Tibial artery (tissue), 4 donors: Measurements from ENCODE around the gene ARL15.
"Not testable (repeated sequence)": the region's sequence is repeated elsewhere in the genome, so short reads cannot be mapped to it uniquely, and the experiment has no call there.

Experiments used
- DNase-seq, 2 donors: peaks; one replicate each; pipeline ENCODE4 v3.0.0-alpha.2; 2019
- H3K27ac ChIP-seq, 2 donors: fragments of 200-600 bp; sonication (generic) in 1 of 2; 1 replicate in 1 of 2; 2 replicates in 1 of 2; pipeline ENCODE4 v1.5.1; 2018 to 2019; ENCODE audit warnings: mild to moderate bottlenecking in 1 of 2
- H3K27me3 ChIP-seq, 2 donors: fragments of 200-600 bp; sonication (generic) in 1 of 2; one replicate each; pipeline versions ENCODE4 v1.5.1 to v1.6.0; 2016 to 2019
- H3K36me3 ChIP-seq, 3 donors: fragments of 200-600 bp; sonication (generic) in 2 of 3; one replicate each; pipeline ENCODE4 v1.5.1; 2016 to 2019; ENCODE audit warnings: mild to moderate bottlenecking in 2 of 3
- H3K4me1 ChIP-seq, 4 donors: fragments of 200-600 bp; sonication (generic) in 2 of 4; 1 replicate in 3 of 4; 2 replicates in 1 of 4; pipeline ENCODE4 v1.5.1; 2016 to 2019
- H3K4me3 ChIP-seq, 2 donors: fragments of 200-600 bp; sonication (generic) in 1 of 2; 1 replicate in 1 of 2; 2 replicates in 1 of 2; pipeline ENCODE4 v1.5.1; 2018 to 2019; ENCODE audit warnings: mild to moderate bottlenecking in 2 of 2
- H3K9me3 ChIP-seq, 3 donors: fragments of 200-600 bp; sonication (generic) in 1 of 3; one replicate each; pipeline ENCODE4 v1.5.1; 2016 to 2019
- CTCF ChIP-seq, 2 experiments: fragments of 200-600 bp in 1 of 2; fragments of 450-650 bp in 1 of 2; IDR thresholded peaks; one replicate each; pipeline ENCODE4 v1.5.1; 2017 to 2019; ENCODE audit warnings: antibody characterized with exemption in 2 of 2, mild to moderate bottlenecking in 1 of 2, moderate library complexity in 1 of 2
- intact Hi-C: fragments of 100-400 bp; cut with DNase I; formaldehyde crosslinking; loops from one replicate; pipeline ENCODE4 v1.15.0; 2023; ENCODE audit warnings: low total_unique reads

Gene ARL15

GRCh38 chr5:53858700-53859456, 451.5 kb downstream of the ARL15 start:
- peaks cover 0 to 11% (median 8%) of the 10 kb centered on the region in 3 donors for H3K9me3 ChIP-seq
- no peaks in the 10 kb centered on the region for H3K36me3 ChIP-seq
- no peak for TF ChIP-seq CTCF (IDR thresholded peaks at IDR 0.05)
- DNase-seq = no peak
- H3K27me3 ChIP-seq = no peaks in the 10 kb centered on the region
- H3K27ac ChIP-seq = no peak overlapping the region
- no peak overlapping the region for H3K4me3 ChIP-seq
- intact Hi-C loops = no loop called here
- no peaks in the 10 kb centered on the region for H3K4me1 ChIP-seq

- Histone ChIP-seq H3K9me3 (peaks cover 0 to 14% (median 14%) of the 10 kb centered on the region in 3 donors), H3K36me3 (no peaks in the 10 kb centered on the region), H3K4me3 (no peak overlapping the region), H3K27ac (no peak overlapping the region), H3K4me1 (no peaks in the 10 kb centered on the region), H3K27me3 (no peaks in the 10 kb centered on the region)
- no peak for DNase-seq
- intact Hi-C loops = no loop called here
- no peak for TF ChIP-seq CTCF (IDR thresholded peaks at IDR 0.05)
These were observed 453.9 kb downstream of the ARL15 start for GRCh38 chr5:53856506-53856905.

- H3K4me3 ChIP-seq, intact Hi-C loops, H3K4me1 ChIP-seq, H3K36me3 ChIP-seq, H3K27ac ChIP-seq, H3K27me3 ChIP-seq, DNase-seq: not testable (repeated sequence)
- peaks cover 0 to 14% (median 8%) of the 10 kb centered on the region in 3 donors for H3K9me3 ChIP-seq
These were observed 473.4 kb downstream of the ARL15 start for GRCh38 chr5:53836851-53837430.

DNA sequence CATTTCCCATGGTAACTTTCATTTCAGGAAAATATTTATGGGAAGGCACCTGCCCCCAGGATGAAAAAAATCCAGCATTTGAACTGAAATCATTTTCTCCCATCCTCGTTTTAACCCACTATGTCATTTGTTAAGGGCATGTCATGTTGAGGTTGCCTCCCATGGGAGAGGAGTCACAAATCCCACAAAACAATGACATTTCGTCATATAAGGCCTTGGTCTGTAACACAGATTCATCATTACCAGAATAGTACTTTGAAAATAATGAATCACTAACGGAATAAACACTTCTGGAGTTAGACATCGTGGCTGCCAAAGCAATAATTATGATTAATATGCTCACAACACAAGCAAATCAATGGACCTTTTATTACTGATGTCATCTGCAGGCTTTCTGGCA, 475.9 kb downstream of the ARL15 start:
- peaks cover 0 to 11% (median 0%) of the 10 kb centered on the region in 3 donors for H3K9me3 ChIP-seq
- TF ChIP-seq CTCF (IDR thresholded peaks at IDR 0.05) = no peak
- no peak for DNase-seq

More for the DNA sequence above, 475.9 kb downstream of the ARL15 start:
- no peak overlapping the region for H3K4me3 ChIP-seq
- H3K27ac ChIP-seq = no peak overlapping the region
- H3K4me1 ChIP-seq = no peaks in the 10 kb centered on the region
- H3K36me3 ChIP-seq = no peaks in the 10 kb centered on the region
- intact Hi-C loops = loop anchor here (1.0 kb wide), 1 partner anchor 37 kb away; no protein-coding TSS in a partner anchor
- H3K27me3 ChIP-seq = no peaks in the 10 kb centered on the region
